Osteoblast (primary cell): Measurements from ENCODE around the gene ADCY7. TPM values are rescaled to one million over a fixed set of nuclear protein-coding genes. Genes with fewer than 3 reads are reported as not detected.

Experiments
- DNase-seq: peaks from one replicate; pipeline ENCODE4 v3.0.0; 2011; ENCODE audit warnings: low spot score, mixed read lengths; ENCODE audit not compliant: insufficient read length; ENCODE audit errors: missing footprints
- H2AFZ ChIP-seq: 2 replicates; pipeline ENCODE4 v1.6.0; 2011; ENCODE audit warnings: mild to moderate bottlenecking, low read length
- H3K27ac ChIP-seq: 2 replicates; pipeline ENCODE4 v1.5.1; 2011; ENCODE audit warnings: mild to moderate bottlenecking, low read depth, low read length, moderate library complexity
- H3K27me3 ChIP-seq: 2 replicates; pipeline ENCODE4 v1.6.0; 2012; ENCODE audit warnings: mild to moderate bottlenecking, control low read depth, inconsistent platforms, low read length, moderate library complexity; ENCODE audit not compliant: insufficient read depth
- H3K36me3 ChIP-seq: 2 replicates; pipeline ENCODE4 v1.5.1; 2011; ENCODE audit warnings: mild to moderate bottlenecking, low read length, control low read depth, moderate library complexity; ENCODE audit not compliant: insufficient read depth
- H3K4me1 ChIP-seq: 2 replicates; pipeline ENCODE4 v1.5.1; 2011; ENCODE audit warnings: mild to moderate bottlenecking, low read length, control low read depth, moderate library complexity; ENCODE audit not compliant: insufficient read depth
- H3K4me2 ChIP-seq: 2 replicates; pipeline ENCODE4 v1.6.0; 2011; ENCODE audit warnings: mild to moderate bottlenecking, low read length; ENCODE audit not compliant: insufficient read depth
- H3K4me3 ChIP-seq: fragments of 200-600 bp; sonication (generic); 3 replicates; pipeline ENCODE4 v1.5.1; 2012; ENCODE audit warnings: mild to moderate bottlenecking, low read length, inconsistent platforms; ENCODE audit not compliant: insufficient read depth
- H3K79me2 ChIP-seq: 2 replicates; pipeline ENCODE4 v1.6.0; 2012; ENCODE audit warnings: mild to moderate bottlenecking, low read length, control low read depth, inconsistent platforms; ENCODE audit not compliant: insufficient read depth
- H3K9me3 ChIP-seq: 2 replicates; pipeline ENCODE4 v1.5.1; 2011; ENCODE audit warnings: low read depth, low read length, control low read depth
- H4K20me1 ChIP-seq: 2 replicates; pipeline ENCODE4 v1.6.0; 2012; ENCODE audit warnings: mild to moderate bottlenecking, low read length, control low read depth; ENCODE audit not compliant: insufficient read depth
- total RNA-seq: library from RNA; depleted of rRNA; stranded (reverse); fragments of >200 nt; gene quantifications from 2 replicates; pipeline ENCODE4 v1.2.3, GENCODE V29; 2012
- TF ChIP-seq, protein P1 (sequence below): IDR thresholded peaks from 2 replicates; pipeline ENCODE4 v1.5.1; 2011; ENCODE audit warnings: mild to moderate bottlenecking, low read depth, low read length, moderate library complexity; ENCODE audit errors: extremely low read depth

Gene ADCY7
- total RNA-seq, 1 donor: 51.0 TPM

- H3K36me3 ChIP-seq: peaks cover 61% of the 10 kb centered on the region
- H3K4me2 ChIP-seq: no peak overlapping the region
- no peak overlapping the region for H2AFZ ChIP-seq
Measured at GRCh38 chr16:50313596-50314478, 47.5 kb downstream of the ADCY7 start.

GRCh38 chr16:50314665-50315064, 48.3 kb downstream of the ADCY7 start:
- TF ChIP-seq, protein P1, sequence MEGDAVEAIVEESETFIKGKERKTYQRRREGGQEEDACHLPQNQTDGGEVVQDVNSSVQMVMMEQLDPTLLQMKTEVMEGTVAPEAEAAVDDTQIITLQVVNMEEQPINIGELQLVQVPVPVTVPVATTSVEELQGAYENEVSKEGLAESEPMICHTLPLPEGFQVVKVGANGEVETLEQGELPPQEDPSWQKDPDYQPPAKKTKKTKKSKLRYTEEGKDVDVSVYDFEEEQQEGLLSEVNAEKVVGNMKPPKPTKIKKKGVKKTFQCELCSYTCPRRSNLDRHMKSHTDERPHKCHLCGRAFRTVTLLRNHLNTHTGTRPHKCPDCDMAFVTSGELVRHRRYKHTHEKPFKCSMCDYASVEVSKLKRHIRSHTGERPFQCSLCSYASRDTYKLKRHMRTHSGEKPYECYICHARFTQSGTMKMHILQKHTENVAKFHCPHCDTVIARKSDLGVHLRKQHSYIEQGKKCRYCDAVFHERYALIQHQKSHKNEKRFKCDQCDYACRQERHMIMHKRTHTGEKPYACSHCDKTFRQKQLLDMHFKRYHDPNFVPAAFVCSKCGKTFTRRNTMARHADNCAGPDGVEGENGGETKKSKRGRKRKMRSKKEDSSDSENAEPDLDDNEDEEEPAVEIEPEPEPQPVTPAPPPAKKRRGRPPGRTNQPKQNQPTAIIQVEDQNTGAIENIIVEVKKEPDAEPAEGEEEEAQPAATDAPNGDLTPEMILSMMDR: no peak
- H4K20me1 ChIP-seq: peaks cover 2% of the 10 kb centered on the region
- H2AFZ ChIP-seq: no peak overlapping the region
- peaks cover under 1% of the 10 kb centered on the region for H3K4me1 ChIP-seq
- H3K27me3 ChIP-seq: no peaks in the 10 kb centered on the region
- H3K4me3 ChIP-seq: no peak overlapping the region
- H3K79me2 ChIP-seq: no peaks in the 10 kb centered on the region
- no peak for DNase-seq
- H3K4me2 ChIP-seq: no peak overlapping the region
- H3K9me3 ChIP-seq: no peaks in the 10 kb centered on the region
- no peak overlapping the region for H3K27ac ChIP-seq
- H3K36me3 ChIP-seq: peaks cover 69% of the 10 kb centered on the region

More at GRCh38 chr16:50313596-50314478, 47.5 kb downstream of the ADCY7 start:
- TF ChIP-seq, protein P1: no peak
- no peaks in the 10 kb centered on the region for H3K27me3 ChIP-seq
- peak; percentile 79 for DNase-seq
- H3K27ac ChIP-seq: peak overlapping the region; percentile 17
- no peaks in the 10 kb centered on the region for H3K9me3 ChIP-seq
- H3K4me3 ChIP-seq: no peak overlapping the region
- H4K20me1 ChIP-seq: peaks cover 2% of the 10 kb centered on the region
- H3K4me1 ChIP-seq: peaks cover 4% of the 10 kb centered on the region
- no peaks in the 10 kb centered on the region for H3K79me2 ChIP-seq

- Histone ChIP-seq H3K36me3 (peaks cover 77% of the 10 kb centered on the region), H3K9me3 (no peaks in the 10 kb centered on the region), H2AFZ (no peak overlapping the region), H3K27me3 (no peaks in the 10 kb centered on the region), H3K4me3 (no peak overlapping the region), H3K4me2 (no peak overlapping the region), H3K27ac (no peak overlapping the region), H3K79me2 (no peaks in the 10 kb centered on the region), H4K20me1 (peaks cover under 1% of the 10 kb centered on the region), H3K4me1 (no peaks in the 10 kb centered on the region)
- DNase-seq: no peak
- TF ChIP-seq, protein P1: no peak
Measured at GRCh38 chr16:50315346-50315997, 49.1 kb downstream of the ADCY7 start.
